Activated T-cell treated with anti-CD3 and anti-CD28 coated beads, Interleukin-2, amount 50 U/mL, for 1 hour (primary cell): ENCODE data around the gene CCDC171.

Source experiments
- DNase-seq: peaks from one replicate; pipeline ENCODE4 v3.0.0-alpha.2; 2020

CCDC171 gene

GRCh38 chr9:15889555-15889954 lies 336.7 kb downstream of the CCDC171 start:
- DNase-seq = no peak

- no peak for DNase-seq
Observed at GRCh38 chr9:15901572-15901971, 348.7 kb downstream of the CCDC171 start.

- no peak for DNase-seq
Observed at GRCh38 chr9:15909297-15909696, 356.5 kb downstream of the CCDC171 start.

- no peak for DNase-seq
Observed at GRCh38 chr9:15915711-15916110, 362.9 kb downstream of the CCDC171 start.

GRCh38 chr9:15927161-15927560 lies 374.3 kb downstream of the CCDC171 start:
- DNase-seq = no peak

GRCh38 chr9:15935661-15936305 lies 382.9 kb downstream of the CCDC171 start:
- no peak for DNase-seq

- no peak for DNase-seq
Observed at GRCh38 chr9:15936306-15936921, 383.6 kb downstream of the CCDC171 start.

- no peak for DNase-seq
Observed at GRCh38 chr9:15942831-15943424, 390.1 kb downstream of the CCDC171 start.

- no peak for DNase-seq
Observed at GRCh38 chr9:15944341-15944740, 391.5 kb downstream of the CCDC171 start.

GRCh38 chr9:15959663-15960062 lies 406.8 kb downstream of the CCDC171 start:
- no peak for DNase-seq

- DNase-seq = no peak
Observed at GRCh38 chr9:15961217-15961616, 408.4 kb downstream of the CCDC171 start.

GRCh38 chr9:15965246-15965745 lies 412.5 kb downstream of the CCDC171 start:
- DNase-seq = no peak

- no peak for DNase-seq
Observed at GRCh38 chr9:15966471-15966870, 413.6 kb downstream of the CCDC171 start.

GRCh38 chr9:15967068-15967467 lies 414.2 kb downstream of the CCDC171 start:
- no peak for DNase-seq

- no peak for DNase-seq
Observed at GRCh38 chr9:15972760-15973159, 419.9 kb downstream of the CCDC171 start.

- DNase-seq = no peak
Observed at GRCh38 chr9:15975101-15975778, 422.4 kb downstream of the CCDC171 start.

GRCh38 chr9:15977438-15977837 lies 424.6 kb downstream of the CCDC171 start:
- DNase-seq = no peak

GRCh38 chr9:15982182-15982581 lies 429.3 kb downstream of the CCDC171 start:
- no peak for DNase-seq

GRCh38 chr9:15999422-16000339 lies 446.8 kb downstream of the CCDC171 start:
- DNase-seq = no peak

GRCh38 chr9:16000811-16001210 lies 448.0 kb downstream of the CCDC171 start:
- DNase-seq = no peak

- no peak for DNase-seq
Observed at GRCh38 chr9:16001856-16002255, 449.0 kb downstream of the CCDC171 start.

- DNase-seq = no peak
Observed at GRCh38 chr9:16002816-16003215, 450.0 kb downstream of the CCDC171 start.

- DNase-seq = no peak
Observed at GRCh38 chr9:16003785-16004184, 450.9 kb downstream of the CCDC171 start.
